ENCODE data around the gene C13orf42.
"Not testable (repeated sequence)": the region's sequence is repeated elsewhere in the genome, so short reads cannot be mapped to it uniquely, and the experiment has no call there.

C13orf42 gene

GRCh38 chr13:51118809-51119431 is 7.8 kb upstream of the C13orf42 start:
- no peak for DNase-seq

- DNase-seq: no peak
Measured at GRCh38 chr13:51113969-51114368, 2.9 kb upstream of the C13orf42 start.

GRCh38 chr13:51113186-51113881 is 2.3 kb upstream of the C13orf42 start:
- DNase-seq: no peak

GRCh38 chr13:51112771-51113170 is 1.7 kb upstream of the C13orf42 start:
- no peak for DNase-seq

GRCh38 chr13:51111997-51112396 is 923 bp upstream of the C13orf42 start:
- DNase-seq: no peak

GRCh38 chr13:51107996-51108395 is 3.1 kb downstream of the C13orf42 start:
- no peak for DNase-seq

- no peak for DNase-seq
Measured at GRCh38 chr13:51105046-51105445, 6.0 kb downstream of the C13orf42 start.

- no peak for DNase-seq
Measured at GRCh38 chr13:51101636-51102235, 9.3 kb downstream of the C13orf42 start.

GRCh38 chr13:51097353-51098043 is 13.6 kb downstream of the C13orf42 start:
- no peak for DNase-seq

GRCh38 chr13:51096131-51096530 is 14.9 kb downstream of the C13orf42 start:
- DNase-seq: no peak

- DNase-seq: no peak
Measured at GRCh38 chr13:51093574-51093973, 17.5 kb downstream of the C13orf42 start.

- no peak for DNase-seq
Measured at GRCh38 chr13:51091839-51092238, 19.2 kb downstream of the C13orf42 start.

GRCh38 chr13:51083706-51084105 is 27.4 kb downstream of the C13orf42 start:
- DNase-seq: no peak

- DNase-seq: not testable (repeated sequence)
Measured at GRCh38 chr13:51080478-51081065, 30.5 kb downstream of the C13orf42 start.

GRCh38 chr13:51071493-51071892 is 39.6 kb downstream of the C13orf42 start:
- DNase-seq: no peak

GRCh38 chr13:51070005-51070649 is 40.9 kb downstream of the C13orf42 start:
- peak; percentile 70 for DNase-seq

GRCh38 chr13:51068501-51068900 is 42.6 kb downstream of the C13orf42 start:
- no peak for DNase-seq

- DNase-seq: no peak
Measured at GRCh38 chr13:51067706-51068105, 43.4 kb downstream of the C13orf42 start.

GRCh38 chr13:51067210-51067701 is 43.8 kb downstream of the C13orf42 start:
- no peak for DNase-seq

- peak; percentile 24 for DNase-seq
Measured at GRCh38 chr13:51066091-51066831, 44.8 kb downstream of the C13orf42 start.

GRCh38 chr13:51065372-51066090 is 45.5 kb downstream of the C13orf42 start:
- DNase-seq: no peak

All from fibroblast of skin of right quadriceps (primary cell).